Osteocyte (in vitro differentiated cells): ENCODE results near the gene HOMER2. TPM values are rescaled to one million over a fixed set of nuclear protein-coding genes. Genes with fewer than 3 reads are reported as not detected.

Source experiments
- DNase-seq: peaks from one replicate; pipeline ENCODE4 v3.0.0; 2021; ENCODE audit warnings: mixed read lengths; ENCODE audit not compliant: unreplicated experiment; ENCODE audit errors: extremely low spot score
- H3K27ac Mint-ChIP-seq: one replicate; pipeline ENCODE4 v1.8.0; 2021; ENCODE audit warnings: mild to moderate bottlenecking, mixed read lengths; ENCODE audit not compliant: unreplicated experiment
- H3K27me3 Mint-ChIP-seq: one replicate; pipeline ENCODE4 v1.8.0; 2021; ENCODE audit warnings: mixed read lengths; ENCODE audit not compliant: unreplicated experiment
- H3K36me3 Mint-ChIP-seq: one replicate; pipeline ENCODE4 v1.8.0; 2021; ENCODE audit warnings: mixed read lengths; ENCODE audit not compliant: unreplicated experiment
- H3K4me1 Mint-ChIP-seq: one replicate; pipeline ENCODE4 v1.8.0; 2021; ENCODE audit warnings: mixed read lengths; ENCODE audit not compliant: unreplicated experiment
- H3K4me3 Mint-ChIP-seq: one replicate; pipeline ENCODE4 v1.8.0; 2021; ENCODE audit warnings: mild to moderate bottlenecking, moderate library complexity, mixed read lengths; ENCODE audit not compliant: unreplicated experiment
- H3K9me3 Mint-ChIP-seq: one replicate; pipeline ENCODE4 v1.8.0; 2021; ENCODE audit warnings: mixed read lengths; ENCODE audit not compliant: unreplicated experiment
- CTCF ChIP-seq: fragments of 200-600 bp; sonication (generic); IDR thresholded peaks from 2 replicates; pipeline ENCODE4 v1.5.0; 2021; ENCODE audit warnings: antibody characterized with exemption, mild to moderate bottlenecking, moderate library complexity
- total RNA-seq: library from RNA; stranded (reverse); gene quantifications from 2 replicates; pipeline ENCODE4 v1.2.1, GENCODE V29; 2021

The HOMER2 gene
- total RNA-seq, 1 donor from 2014 or later, result 6.3 TPM

GRCh38 chr15:82958638-82959037, 6.1 kb upstream of the HOMER2 start:
- no peak overlapping the region for H3K4me3 Mint-ChIP-seq
- no peak for TF ChIP-seq CTCF
- no peak overlapping the region for H3K27ac Mint-ChIP-seq
- H3K4me1 Mint-ChIP-seq, result no peaks in the 10 kb centered on the region
- H3K36me3 Mint-ChIP-seq, result no peaks in the 10 kb centered on the region
- H3K9me3 Mint-ChIP-seq, result no peaks in the 10 kb centered on the region
- no peak for DNase-seq
- H3K27me3 Mint-ChIP-seq, result no peaks in the 10 kb centered on the region

DNA sequence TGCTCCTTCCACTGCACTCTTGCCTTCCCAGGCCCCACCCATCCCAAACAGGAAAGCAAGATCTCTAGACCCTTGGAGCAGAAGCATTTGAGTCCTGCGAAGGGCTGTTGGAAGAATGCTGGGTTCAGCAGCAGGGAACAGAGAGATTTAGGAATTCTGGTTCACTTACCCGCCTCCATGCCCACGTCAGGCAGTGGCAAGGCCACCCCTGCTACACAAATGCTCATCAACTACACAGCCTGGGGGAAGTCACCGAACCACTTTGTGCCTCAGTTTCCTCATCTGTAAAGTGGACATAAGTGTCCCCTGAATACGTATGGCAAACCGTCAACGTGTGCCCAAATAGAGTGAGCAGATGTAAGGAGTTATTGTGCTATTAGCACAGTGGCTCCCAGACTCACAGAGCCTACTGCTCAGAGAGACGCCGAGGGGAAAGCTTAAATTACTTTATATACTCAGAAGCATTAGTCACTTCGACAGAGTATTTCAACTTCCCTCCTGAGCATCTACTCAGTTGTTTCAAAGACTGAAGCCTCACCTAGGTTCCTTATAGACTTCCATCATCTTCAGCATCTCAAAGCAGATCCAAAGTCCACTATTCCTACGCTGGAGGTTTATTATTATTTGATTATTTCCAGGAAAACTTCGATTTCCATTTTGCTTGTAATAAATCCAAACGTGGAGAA, 905 bp downstream of the HOMER2 start:
- TF ChIP-seq CTCF, result no peak
- H3K9me3 Mint-ChIP-seq, result no peaks in the 10 kb centered on the region
- no peak for DNase-seq
- peaks cover 3% of the 10 kb centered on the region for H3K27me3 Mint-ChIP-seq
- H3K27ac Mint-ChIP-seq, result no peak overlapping the region
- peak overlapping the region; percentile 68 for H3K4me3 Mint-ChIP-seq
- H3K36me3 Mint-ChIP-seq, result no peaks in the 10 kb centered on the region
- H3K4me1 Mint-ChIP-seq, result peaks cover 5% of the 10 kb centered on the region

GRCh38 chr15:82950746-82951370, 1.7 kb downstream of the HOMER2 start:
- H3K9me3 Mint-ChIP-seq, result no peaks in the 10 kb centered on the region
- DNase-seq, result no peak
- peaks cover 5% of the 10 kb centered on the region for H3K4me1 Mint-ChIP-seq
- TF ChIP-seq CTCF, result no peak
- H3K4me3 Mint-ChIP-seq, result no peak overlapping the region
- no peaks in the 10 kb centered on the region for H3K36me3 Mint-ChIP-seq
- H3K27me3 Mint-ChIP-seq, result peaks cover 7% of the 10 kb centered on the region
- no peak overlapping the region for H3K27ac Mint-ChIP-seq

DNA sequence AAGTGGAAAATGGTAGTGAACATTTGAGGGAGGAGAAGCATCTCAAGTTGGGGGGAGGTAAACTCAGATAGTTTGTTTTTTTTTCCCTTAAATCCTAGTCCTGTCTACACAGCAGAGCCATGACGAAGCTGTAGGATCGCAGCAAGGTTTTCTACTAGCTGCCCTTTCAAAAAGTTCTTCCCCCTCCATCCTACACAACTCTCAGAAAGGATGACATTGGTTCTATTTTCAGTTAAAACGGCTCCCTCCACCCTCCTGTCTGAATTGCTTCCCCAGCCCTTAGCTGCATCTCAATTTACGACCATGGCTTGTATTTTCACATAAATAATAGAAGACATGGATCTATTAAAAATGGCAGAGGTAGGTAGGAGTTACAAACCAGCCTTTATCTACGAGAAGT, 2.2 kb downstream of the HOMER2 start:
- Mint-ChIP-seq H3K27me3 (peaks cover 7% of the 10 kb centered on the region), H3K36me3 (no peaks in the 10 kb centered on the region), H3K4me1 (peaks cover 5% of the 10 kb centered on the region), H3K4me3 (no peak overlapping the region), H3K27ac (no peak overlapping the region), H3K9me3 (no peaks in the 10 kb centered on the region)
- no peak for DNase-seq
- no peak for TF ChIP-seq CTCF

- Mint-ChIP-seq H3K4me3 (no peak overlapping the region), H3K27me3 (peaks cover 7% of the 10 kb centered on the region), H3K4me1 (no peaks in the 10 kb centered on the region), H3K36me3 (no peaks in the 10 kb centered on the region), H3K9me3 (no peaks in the 10 kb centered on the region), H3K27ac (no peak overlapping the region)
- TF ChIP-seq CTCF, result no peak
- no peak for DNase-seq
Observed at GRCh38 chr15:82946155-82946701, 6.3 kb downstream of the HOMER2 start.
